Ureter (tissue), 1 donor: ENCODE results near the gene GRIP1. TPM values are rescaled to one million over a fixed set of nuclear protein-coding genes. Genes with fewer than 3 reads are reported as not detected.

Experiments
- DNase-seq: peaks from one replicate; pipeline ENCODE4 v3.0.0-alpha.2; 2020; ENCODE audit warnings: low spot score
- total RNA-seq: library from RNA; stranded (reverse); gene quantifications from one replicate; pipeline ENCODE4 v1.2.4, GENCODE V29; 2023
- donor health status: DM: yes; HTN: yes; CAD: no.

Gene GRIP1
- total RNA-seq, 1 donor from 2014 or later: 31.1 TPM

GRCh38 chr12:66647034-66647691 lies 31.7 kb downstream of the GRIP1 start:
- DNase-seq: no peak

DNA sequence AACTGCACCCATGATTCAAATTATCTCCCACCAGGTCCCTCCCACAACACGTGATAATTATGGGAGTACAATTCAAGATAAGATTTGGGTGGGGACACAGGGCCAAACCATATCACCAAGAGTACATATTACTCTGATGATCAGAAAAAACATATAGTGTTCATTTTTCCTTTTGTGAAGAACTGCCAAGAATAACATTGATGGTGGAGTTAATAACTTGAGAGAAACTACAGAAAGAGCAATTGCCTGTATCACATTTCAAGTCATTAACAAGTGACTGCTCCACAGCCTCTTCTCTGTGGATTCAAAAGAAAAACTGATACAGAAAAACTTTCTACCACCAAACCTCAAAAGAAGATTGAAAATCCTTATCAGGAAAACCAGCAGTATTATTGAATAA lies 34.7 kb downstream of the GRIP1 start:
- no peak for DNase-seq

DNA sequence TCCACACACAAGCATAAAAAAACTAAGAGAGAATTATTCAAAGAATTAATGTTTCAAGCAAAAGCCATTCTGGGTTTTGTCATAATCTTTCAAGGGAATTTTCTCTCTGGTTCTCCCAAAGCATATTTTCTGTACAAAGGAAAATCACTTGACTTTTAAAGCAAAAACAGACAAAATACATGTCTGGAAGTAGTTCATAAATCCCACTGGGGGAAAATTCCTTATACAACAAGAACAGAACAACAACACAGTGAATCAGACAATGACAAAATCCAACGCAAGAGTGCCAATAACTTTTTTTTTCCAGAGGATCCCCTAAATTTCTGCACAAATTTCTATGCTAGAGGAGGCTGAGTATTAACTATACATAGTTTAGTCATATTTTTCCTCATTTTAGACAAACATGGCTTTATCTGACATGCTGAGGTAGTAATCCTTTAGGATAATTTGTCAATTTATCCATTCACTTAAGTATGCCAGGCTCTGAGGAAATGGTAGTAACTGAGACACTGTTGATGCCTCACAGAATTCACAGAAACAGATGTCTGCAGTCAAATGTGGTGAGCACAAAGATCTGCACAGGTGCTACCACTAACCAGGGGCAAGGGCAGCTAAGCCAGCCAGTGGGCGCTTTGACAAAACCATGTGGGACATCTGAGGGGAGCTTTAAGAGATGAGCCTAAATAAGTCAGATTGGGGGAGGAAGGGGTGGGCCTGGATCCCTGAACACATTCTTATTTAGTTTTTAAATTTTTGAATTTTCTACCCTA lies 38.0 kb downstream of the GRIP1 start:
- DNase-seq: no peak

DNA sequence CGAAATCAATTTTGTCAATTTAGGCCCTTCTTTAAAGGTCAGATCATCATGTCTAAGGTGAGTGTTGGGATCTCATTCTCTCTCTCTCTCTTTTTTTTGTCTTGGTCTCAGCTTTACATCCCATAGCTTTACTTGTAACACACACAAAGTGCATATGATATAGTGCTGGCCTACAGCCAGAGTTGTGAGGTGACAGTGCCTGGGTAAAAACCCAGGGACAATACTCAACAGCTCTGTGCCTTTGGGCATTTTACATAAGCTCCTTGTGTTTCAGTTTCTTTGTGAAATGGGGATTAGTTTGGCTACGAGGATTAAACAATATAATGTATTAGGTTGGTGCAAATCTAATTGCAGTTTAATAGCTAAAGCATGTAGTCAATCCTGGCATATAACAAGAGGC lies 40.2 kb downstream of the GRIP1 start:
- no peak for DNase-seq

- DNase-seq: no peak
These were observed 41.1 kb downstream of the GRIP1 start for GRCh38 chr12:66637699-66638301.

GRCh38 chr12:66636771-66637170 lies 42.1 kb downstream of the GRIP1 start:
- DNase-seq: no peak

- DNase-seq: no peak
These were observed 45.2 kb downstream of the GRIP1 start for GRCh38 chr12:66633676-66634075.

GRCh38 chr12:66629138-66629870 lies 49.6 kb downstream of the GRIP1 start:
- no peak for DNase-seq

DNA sequence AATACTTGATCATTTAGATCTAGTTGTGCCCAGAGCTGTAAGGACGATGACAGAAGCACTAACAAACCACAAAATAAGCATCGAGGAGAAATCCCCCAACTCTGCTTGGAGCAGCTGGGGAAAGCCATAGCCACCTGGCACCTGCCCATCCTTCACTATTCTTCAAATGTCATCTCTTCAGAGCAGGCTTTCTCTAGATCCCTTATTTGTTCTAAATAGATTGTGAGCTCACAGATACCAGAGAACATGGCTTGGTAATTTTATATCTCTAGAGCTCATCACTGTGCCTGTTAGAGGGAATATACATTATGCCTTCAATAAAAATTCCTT lies 50.9 kb downstream of the GRIP1 start:
- DNase-seq: no peak

DNA sequence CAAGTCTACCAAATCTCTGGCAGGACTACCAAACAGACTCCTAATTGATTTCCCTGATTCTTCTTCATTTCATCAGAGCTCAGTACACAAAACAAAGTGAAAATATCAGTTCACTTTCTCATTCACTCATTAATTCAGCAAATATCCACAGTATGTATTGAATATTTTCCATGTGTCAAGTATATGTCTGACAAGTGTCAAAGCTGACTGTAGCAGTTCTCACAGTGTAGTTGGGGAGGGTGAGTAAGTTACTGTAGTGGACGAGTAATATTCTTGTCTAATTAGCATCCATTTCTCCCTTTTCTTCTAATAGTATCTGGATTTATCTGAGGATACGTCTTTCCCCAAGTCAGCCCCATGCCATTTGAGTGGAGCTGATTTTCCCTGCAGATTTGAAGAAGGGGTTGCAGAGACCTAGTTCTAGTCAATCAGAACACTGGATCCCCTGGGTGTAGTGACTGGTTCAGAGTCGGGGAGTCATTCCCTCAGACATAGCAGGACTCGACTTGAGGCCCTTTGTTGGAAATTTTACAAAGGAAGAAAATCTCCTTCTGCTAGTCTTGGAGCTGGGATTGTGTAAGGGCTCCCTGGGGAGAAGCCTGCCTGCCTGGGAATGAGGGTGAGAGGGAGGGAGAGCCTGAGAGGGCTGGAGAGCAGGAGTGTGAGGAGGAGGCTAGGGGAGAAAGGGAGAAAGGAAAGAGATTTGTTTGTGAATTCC lies 51.4 kb downstream of the GRIP1 start:
- DNase-seq: no peak

DNA sequence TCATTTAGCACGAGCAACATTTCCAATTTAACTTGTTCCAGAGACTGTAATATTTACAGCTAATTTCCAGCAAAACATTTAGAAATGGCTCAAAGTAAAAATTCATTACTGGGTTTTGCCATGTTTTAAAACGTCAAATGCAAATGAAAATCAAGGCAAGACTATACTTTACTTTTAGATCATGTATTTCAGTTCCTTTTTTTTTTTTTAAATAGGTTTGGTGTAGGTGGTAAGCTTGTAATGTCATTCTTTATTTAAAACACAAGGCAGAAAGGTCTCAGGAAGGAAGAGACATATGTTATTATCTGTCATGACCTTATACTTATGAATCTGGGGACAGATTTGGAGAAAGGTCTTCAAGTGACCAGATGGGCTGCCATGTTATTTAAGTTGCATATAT lies 54.1 kb downstream of the GRIP1 start:
- DNase-seq: no peak

GRCh38 chr12:66623455-66623854 lies 55.4 kb downstream of the GRIP1 start:
- DNase-seq: no peak

DNA sequence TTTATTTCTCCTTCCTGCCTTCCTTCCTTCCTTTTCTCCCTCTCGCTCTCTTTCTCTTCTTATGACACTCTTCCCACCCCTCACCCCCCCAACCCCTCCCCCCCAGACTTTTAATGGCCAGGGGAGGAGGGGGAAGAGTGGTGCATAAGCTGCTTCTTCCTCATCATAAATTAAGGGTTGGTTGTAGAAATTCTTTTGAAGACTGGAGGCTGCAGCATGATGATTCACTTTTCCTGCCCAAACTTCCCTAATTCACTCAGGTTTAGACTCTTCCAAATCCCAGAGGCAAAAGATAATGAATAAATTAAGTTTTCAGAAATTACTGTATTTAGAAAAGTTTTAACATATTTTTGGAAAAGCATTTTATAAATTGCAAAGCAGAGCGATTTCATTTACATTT lies 58.2 kb downstream of the GRIP1 start:
- DNase-seq: no peak

GRCh38 chr12:66620026-66620425 lies 58.9 kb downstream of the GRIP1 start:
- no peak for DNase-seq

DNA sequence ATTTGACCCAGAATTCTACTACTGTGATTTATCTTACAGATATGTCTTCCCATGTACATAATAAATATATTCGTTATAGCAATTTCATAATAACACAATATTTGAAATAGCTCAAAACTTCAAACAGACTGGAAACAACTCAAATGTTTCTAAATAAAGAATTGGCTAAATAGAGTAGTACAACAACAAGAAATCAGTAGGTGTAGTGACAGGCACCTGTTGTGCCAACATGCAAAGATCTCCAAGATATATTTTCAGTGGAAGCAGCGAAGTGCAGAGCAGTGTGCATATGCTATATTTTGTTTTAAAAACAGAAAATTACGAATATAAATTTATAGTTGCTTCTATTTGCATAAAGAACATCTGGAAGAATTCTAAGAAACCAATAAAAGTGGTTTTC lies 60.9 kb downstream of the GRIP1 start:
- DNase-seq: no peak

- DNase-seq: no peak
These were observed 66.6 kb downstream of the GRIP1 start for GRCh38 chr12:66612090-66612775.

GRCh38 chr12:66607147-66607546 lies 71.7 kb downstream of the GRIP1 start:
- DNase-seq: no peak

DNA sequence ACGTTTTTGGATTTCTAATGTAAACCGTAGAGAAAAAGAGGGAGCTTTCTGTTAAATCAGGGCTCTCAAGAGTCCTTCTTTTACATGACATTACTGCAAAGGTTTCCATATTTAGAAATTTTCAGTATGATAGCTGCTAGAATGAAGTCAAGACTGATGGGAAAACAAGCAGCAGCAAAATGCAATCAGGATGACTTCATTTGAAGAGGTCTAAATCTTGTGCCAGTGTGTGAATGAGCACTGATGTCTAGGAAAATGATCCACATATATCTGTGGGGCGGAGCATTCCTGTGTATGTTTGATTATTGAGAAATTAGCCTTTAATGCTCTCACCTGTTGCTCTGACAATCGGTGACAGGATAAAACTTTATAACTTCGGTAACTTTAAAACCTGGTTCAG lies 73.6 kb downstream of the GRIP1 start:
- DNase-seq: no peak

DNA sequence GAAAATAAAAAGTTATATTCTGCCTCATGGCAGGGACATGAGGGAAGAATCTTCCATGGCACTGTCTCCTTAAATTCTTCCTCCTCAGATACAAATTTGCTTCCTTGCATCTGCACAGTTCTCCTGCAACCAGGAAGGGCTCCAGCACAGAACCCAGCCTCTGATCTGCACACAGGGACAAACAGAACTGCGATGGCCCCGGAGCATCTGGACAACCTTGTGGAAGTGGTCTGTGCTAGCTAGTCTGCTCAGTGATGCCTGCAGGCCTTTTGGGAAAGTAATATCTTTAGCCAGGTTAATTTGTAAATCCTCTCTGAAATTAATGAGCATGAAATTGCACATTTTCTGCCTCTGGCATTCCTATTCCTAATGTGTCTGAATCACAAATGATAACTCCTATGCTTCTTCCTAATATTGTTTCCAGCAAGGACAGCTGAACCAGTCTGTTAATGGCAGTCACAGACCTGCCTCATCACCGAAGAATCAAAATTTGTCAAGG lies 74.8 kb downstream of the GRIP1 start:
- DNase-seq: no peak

DNA sequence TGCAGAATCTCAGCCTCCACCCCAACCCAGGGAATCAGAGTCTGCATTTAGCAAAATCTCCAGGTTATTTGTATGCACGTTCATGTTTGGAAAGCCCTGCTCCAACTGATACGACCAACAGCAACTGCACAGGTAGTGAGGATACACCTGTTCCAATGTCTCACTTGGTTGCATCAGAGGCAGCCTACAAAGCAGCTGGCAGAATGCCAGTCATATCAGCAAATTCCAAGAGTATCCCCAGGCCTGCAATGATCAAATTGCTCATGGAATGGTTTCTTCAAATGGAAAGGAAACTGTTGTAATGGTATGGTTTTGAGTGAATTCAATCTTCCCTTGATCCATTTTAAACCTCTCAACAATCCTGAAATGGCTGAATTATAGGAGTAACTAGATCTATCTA lies 75.4 kb downstream of the GRIP1 start:
- no peak for DNase-seq

DNA sequence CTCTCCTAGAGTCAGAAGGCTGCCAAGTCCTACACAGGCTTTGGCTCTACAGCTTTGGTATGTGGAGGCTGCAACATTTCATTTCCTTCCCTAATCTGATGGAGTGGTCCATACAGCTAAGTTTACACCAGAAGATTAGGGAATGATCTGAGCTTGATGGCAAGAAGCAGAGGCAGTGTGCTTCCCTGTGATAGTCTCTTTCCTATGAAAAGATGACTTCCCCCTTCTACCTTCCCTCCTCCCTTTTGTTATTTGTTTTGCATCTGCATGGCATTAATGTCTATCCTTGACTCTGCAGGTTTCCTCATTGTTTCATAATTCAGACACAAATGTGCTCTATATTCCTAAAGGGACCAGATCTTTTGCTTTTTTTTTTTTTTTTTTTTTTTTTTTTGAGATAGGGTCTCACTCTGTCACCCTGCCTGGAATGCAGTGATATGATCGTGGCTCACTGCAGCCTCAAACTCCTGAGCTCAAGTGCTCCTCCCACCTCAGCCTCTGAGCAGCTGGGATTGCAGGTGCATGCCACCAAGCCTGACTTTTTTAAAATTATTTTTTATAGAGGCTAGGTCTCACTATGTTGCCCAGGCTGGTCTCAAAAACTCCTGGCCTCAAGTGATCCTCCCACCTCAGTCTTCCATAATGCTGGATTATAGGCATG lies 76.3 kb downstream of the GRIP1 start:
- no peak for DNase-seq
